HG03060 (cell line): Measurements from ENCODE around the gene PAGE4.

Source experiments
- ATAC-seq: cut with Tn5 transposase; IDR thresholded peaks from one replicate; pipeline ENCODE4 v1.9.1; 2021; ENCODE audit warnings: low read depth, moderate number of reproducible peaks; ENCODE audit not compliant: unreplicated experiment

Gene PAGE4, protein sequence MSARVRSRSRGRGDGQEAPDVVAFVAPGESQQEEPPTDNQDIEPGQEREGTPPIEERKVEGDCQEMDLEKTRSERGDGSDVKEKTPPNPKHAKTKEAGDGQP

GRCh38 chrX:49829016-49829415 lies at the start of gene PAGE4:
Gene PAGE4 (plus strand): TSS chrX:49829303. CDS start chrX:49830429, 1,126 bp downstream.
- ATAC-seq, result no peak

- no peak for ATAC-seq
These were observed 44.3 kb upstream of the PAGE4 start for GRCh38 chrX:49784747-49785280.

DNA sequence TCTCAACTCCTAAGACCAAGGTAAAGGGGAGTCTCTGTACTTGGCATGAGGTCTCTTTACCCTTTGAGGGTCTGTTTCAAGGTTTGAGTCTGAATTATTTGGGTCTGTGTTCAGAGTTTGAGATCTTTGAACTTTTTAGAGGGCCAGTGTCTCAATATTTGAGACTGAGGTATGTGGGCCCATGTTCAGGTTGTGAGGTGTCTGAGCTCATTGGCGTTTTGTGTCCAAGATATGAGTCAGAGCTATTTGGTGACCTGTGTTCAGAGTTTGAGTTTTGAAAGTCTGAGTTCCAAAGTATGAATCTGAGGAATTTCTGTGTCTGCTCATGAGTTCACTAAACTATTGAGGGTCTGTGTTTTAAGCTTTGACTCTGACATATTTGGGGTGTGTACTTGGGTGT lies 36.7 kb upstream of the PAGE4 start:
- ATAC-seq, result no peak

DNA sequence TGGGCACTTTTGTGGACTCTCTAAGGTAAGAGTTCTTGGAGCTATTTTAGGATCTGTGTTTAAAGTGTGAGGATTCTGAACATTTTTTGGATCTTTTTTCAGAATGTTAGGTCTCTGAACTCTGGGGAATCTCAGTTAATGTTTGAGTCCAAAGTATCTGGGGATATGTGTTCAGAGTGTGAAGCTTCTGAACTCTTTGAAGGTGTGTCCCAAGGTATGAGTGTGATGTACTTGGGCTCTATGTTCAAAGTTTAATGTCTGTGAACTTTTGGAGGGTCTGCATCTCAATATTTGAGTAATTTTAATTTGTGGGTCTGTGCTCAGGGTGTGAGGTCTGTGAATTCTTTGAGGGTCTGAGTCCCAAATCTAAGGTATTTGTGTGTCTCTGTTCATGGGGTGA lies 35.4 kb upstream of the PAGE4 start:
- no peak for ATAC-seq

GRCh38 chrX:49799828-49800227 lies 29.3 kb upstream of the PAGE4 start:
- no peak for ATAC-seq

DNA sequence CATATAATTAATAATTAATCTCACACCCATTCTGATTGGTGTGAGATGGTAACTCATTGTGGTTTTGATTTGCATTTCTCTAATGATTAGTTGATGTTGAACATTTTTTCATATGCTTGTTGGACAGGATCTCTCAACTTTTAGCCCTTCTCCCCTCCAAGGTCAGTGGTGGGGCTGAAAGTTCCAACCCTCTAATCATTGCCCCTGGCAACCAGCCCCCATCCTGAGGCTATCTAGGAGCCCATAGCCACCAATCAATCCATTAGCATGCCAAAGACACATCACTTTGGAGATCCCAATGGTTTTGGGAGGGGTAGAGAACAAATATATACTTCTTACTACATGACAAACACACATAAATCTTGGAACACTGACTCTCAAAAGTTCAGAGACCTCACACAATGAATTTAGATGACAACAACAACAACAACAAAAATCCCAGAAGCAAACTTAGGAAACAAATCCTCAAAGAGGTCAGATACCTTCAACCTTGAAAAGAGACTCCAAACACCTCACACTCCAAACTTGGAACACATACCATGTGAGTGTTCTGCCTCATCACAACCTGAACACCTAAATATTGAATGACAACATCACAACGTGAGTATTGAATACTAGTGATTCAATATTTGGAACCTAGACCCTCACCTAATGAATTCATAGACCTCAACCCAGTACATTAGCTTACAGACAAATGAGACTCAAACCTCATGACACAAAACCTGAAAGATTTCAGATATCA lies 19.0 kb upstream of the PAGE4 start:
- no peak for ATAC-seq

DNA sequence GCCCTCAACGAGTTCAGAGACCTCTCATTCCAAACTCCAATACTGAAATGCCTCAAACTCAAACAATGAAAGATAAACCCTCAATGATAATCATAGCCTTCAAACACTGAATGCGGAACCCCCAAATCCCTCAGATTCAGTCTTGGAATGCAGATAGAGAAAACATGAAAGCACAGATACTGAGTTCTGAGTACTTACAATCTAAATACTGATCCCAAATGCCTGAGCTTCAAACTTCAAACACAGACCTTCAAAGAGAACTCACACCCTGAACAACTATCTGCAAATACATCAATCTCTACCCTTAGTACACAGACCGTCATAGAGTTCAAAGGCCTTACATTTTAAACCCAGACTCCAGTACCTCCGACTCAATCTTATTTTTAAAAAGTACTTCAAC lies 16.9 kb upstream of the PAGE4 start:
- ATAC-seq, result no peak

DNA sequence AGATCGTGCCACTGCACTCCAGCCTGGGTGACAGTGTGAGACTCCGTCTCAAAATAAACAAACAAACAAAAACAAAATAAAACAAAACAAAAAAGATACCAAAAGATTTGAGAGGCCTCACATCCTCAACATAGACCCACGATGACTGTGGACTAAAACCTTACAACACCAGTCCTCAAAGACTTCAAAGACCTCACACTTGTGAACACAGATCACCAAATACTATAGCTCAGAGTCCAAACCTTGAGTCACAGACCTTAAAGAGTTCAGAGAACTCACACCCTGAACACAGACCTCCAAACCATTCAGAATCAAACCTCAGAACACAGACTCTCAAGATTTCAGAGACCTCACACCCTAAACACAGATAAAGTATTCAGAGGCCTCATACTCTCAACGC lies 12.7 kb upstream of the PAGE4 start:
- no peak for ATAC-seq

DNA sequence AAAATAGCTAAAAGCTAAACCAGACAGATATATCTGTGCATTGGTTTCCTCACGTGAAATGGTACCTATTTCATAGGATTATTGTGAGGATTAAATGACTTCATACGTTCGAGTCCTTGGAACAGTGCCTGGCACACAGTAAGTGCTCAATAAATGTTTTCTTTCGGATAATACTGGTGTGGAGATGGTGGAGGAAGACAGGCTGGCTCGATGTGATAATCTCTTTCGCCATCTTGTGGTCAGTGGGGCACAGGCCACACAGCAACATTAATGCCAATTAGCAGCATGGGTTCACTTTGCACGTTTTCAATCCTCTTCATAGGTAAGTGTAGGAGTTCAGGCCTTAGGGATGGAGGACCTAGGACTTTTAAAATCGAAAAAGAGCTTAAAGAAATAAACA lies 9.3 kb downstream of the PAGE4 start:
- no peak for ATAC-seq

DNA sequence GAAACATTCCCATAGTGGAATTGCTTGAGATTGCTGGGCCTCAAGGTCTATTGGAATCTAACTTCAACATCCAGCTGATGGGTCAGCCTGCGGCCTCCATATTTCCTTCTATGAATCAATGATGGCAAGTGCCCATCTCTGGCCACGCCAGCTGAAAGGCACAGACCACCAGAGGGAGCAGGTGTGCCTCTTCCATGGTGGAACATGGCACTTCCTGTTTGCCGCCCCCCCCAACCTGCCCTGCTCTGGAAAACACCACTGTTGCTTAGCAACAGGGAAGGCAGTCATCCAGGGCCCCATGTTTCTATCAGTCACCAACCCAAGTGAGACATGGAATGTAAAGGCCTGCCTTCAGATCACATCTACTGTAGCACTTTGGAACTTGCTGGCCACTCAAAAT lies 11.6 kb downstream of the PAGE4 start:
- no peak for ATAC-seq

GRCh38 chrX:49842621-49843020 lies 13.5 kb downstream of the PAGE4 start:
- ATAC-seq, result no peak

- no peak for ATAC-seq
These were observed 15.5 kb downstream of the PAGE4 start for GRCh38 chrX:49844611-49845010.

DNA sequence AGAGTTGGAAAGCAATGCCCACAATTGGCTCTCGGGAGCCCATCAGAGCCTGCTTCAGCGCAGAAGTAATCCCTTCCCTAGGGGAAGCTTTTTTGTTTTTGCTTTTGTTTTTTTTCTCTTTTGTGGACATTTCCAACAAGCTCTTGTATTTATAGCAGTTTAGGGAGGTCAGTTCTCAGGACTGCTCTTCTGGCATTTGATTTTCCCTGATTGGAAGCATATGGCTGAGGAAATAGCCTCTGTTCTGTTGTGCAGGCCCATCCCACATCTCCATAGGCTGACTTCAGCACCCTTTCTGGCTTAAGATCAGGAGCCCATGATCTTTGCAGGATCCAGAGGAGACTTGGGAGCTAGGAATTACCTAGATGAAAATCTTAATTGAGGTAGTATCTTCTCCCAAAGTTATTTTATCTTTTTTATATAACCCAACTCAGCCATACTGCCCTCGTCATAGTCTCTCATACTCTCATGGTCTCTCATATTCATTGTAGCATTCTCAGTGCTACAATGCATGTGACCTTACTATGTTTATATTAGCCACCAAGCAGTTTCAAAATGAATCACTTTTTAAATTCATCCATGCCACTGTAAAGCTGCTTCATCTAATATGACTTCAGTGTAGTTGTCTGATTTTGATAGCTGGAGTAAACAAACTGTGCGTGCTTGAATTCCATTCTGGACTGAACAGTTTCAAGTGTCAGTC lies 16.7 kb downstream of the PAGE4 start:
- no peak for ATAC-seq

GRCh38 chrX:49846522-49846921 lies 17.4 kb downstream of the PAGE4 start:
- no peak for ATAC-seq

- ATAC-seq, result no peak
These were observed 19.2 kb downstream of the PAGE4 start for GRCh38 chrX:49848275-49848674.

DNA sequence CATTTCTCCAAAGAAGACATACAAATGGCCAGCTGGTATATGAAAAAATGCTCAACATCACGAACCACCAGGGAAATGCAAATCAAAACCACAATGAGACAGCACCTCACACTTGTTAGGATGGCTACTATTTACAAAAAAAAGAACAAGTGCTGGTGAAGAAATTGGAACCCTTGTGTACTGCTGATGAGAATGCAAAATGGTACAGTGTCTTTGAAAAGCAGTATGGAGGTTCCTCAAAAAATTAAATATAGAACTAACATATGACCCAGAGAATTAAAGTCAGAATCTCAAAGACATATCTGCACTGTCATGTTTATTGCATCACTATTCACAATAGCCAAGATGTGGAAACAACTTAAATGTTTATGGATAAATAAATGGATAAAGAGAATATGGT lies 20.9 kb downstream of the PAGE4 start:
- ATAC-seq, result no peak

- no peak for ATAC-seq
These were observed 24.6 kb downstream of the PAGE4 start for GRCh38 chrX:49853661-49854060.

GRCh38 chrX:49856819-49857218 lies 27.7 kb downstream of the PAGE4 start:
- ATAC-seq, result no peak

DNA sequence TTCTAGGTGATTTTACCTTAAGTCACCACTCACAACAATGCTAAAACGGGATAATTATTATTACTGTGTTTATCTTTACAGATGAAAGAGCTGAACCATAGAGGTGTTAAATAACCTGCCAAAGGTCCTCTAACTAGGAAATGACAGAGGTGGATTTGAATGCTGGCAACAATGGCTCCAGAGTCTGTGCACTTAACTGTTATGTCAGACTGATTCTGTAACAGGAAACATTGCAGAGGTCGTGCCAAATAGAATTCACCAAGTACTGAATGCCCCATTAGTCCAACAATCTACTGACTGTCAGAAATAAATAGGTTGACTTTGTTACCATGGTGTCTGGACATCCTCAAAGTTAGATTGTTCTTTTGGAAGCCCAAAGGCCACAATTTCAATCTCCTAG lies 29.2 kb downstream of the PAGE4 start:
- no peak for ATAC-seq

GRCh38 chrX:49859491-49859890 lies 30.4 kb downstream of the PAGE4 start:
- ATAC-seq, result no peak

- ATAC-seq, result no peak
These were observed 31.9 kb downstream of the PAGE4 start for GRCh38 chrX:49860867-49861535.
